Psoas muscle (tissue), 8 donors: ENCODE results near the gene CUTC. TPM values are rescaled to one million over a fixed set of nuclear protein-coding genes. Genes with fewer than 3 reads are reported as not detected.

Source experiments
- ATAC-seq, 4 donors: fragments of 200-7000 bp; cut with Tn5 transposase; one replicate each; pipeline ENCODE4 v1.9.1; 2020; ENCODE audit warnings: moderate library complexity in 3 of 4, mild to moderate bottlenecking in 2 of 4
- DNase-seq, 2 donors: peaks; one replicate each; pipeline ENCODE4 v3.0.0-alpha.2; 2020
- H3K27ac ChIP-seq: fragments of 200-600 bp; one replicate; pipeline ENCODE4 v1.8.0; 2022
- H3K27me3 ChIP-seq, 3 donors: fragments of 200-600 bp in 1 of 3; one replicate each; pipeline versions ENCODE4 v1.6.1 to v1.8.0; 2013 to 2022; ENCODE audit warnings: low read length in 2 of 3, mild to moderate bottlenecking in 2 of 3, moderate library complexity in 1 of 3; ENCODE audit not compliant: insufficient read depth in 3 of 3
- H3K36me3 ChIP-seq, 2 donors: fragments of 200-600 bp in 1 of 2; one replicate each; pipeline versions ENCODE4 v1.6.1 to v1.8.0; 2013 to 2022; ENCODE audit warnings: low read depth in 1 of 2, mild to moderate bottlenecking in 1 of 2, moderate library complexity in 1 of 2; ENCODE audit not compliant: insufficient read depth in 1 of 2
- H3K4me1 ChIP-seq: fragments of 200-600 bp; one replicate; pipeline ENCODE4 v1.8.0; 2022
- H3K4me3 ChIP-seq: fragments of 200-600 bp; one replicate; pipeline ENCODE4 v1.8.0; 2022; ENCODE audit warnings: mild to moderate bottlenecking
- H3K9me3 ChIP-seq: fragments of 200-600 bp; one replicate; pipeline ENCODE4 v1.8.0; 2022
- WGBS, 3 donors: extraction: QIAGEN DNeasy Blood & Tissue Kit; methylation state at CpG; one replicate each; pipeline versions ENCODE4 v1.1.6 to v1.1.7; 2013; 5-methylcytosine and 5-hydroxymethylcytosine counted together
- intact Hi-C, 2 donors: fragments of 100-400 bp; cut with DNase I; formaldehyde crosslinking; loops; one replicate each; pipeline versions ENCODE4 v1.11.0 to v1.14.2; 2022
- polyA plus RNA-seq, 3 donors: library from polyadenylated mRNA; stranded (reverse); fragments of 200-250 nt; gene quantifications; one replicate each; pipeline ENCODE4 v1.2.3, GENCODE V29; 2013
- total RNA-seq, 4 donors: library from RNA; stranded (reverse); fragmentation: NEBNext Ultra II Directional in 2 of 4; extraction: Animal tissue kit (Norgen Biotek cat#: 25700) in 2 of 4; gene quantifications; one replicate each; pipeline versions ENCODE4 v1.2.1 to v1.2.4, GENCODE V29; 2021 to 2023
- TF ChIP-seq, protein P1 (sequence below): fragments of 200-600 bp; IDR thresholded peaks from one replicate; pipeline ENCODE4 v1.8.0; 2022; ENCODE audit warnings: antibody characterized with exemption
- donor health status: healthy with polysubstance abuse.
- donor health status: DM: no; HTN: no; CAD: no; lungs with moderate emphysema.
- donor health status: Bipolar disorder and iron deficiency.
- donor health status: healthy.
- donor health status: DM: yes; HTN: yes; CAD: no.
- donor health status: DM: no; HTN: no; CAD: no.
- donor health status: DM: no; HTN: no; CAD: no.
- donor health status: DM: yes; HTN: yes; CAD: no.

CUTC gene
- total and polyA plus RNA-seq, 7 donors: 52.8 to 179 (median 132) TPM

GRCh38 chr10:99799613-99800012 is 67.6 kb downstream of the CUTC start:
- TF ChIP-seq, protein P1, sequence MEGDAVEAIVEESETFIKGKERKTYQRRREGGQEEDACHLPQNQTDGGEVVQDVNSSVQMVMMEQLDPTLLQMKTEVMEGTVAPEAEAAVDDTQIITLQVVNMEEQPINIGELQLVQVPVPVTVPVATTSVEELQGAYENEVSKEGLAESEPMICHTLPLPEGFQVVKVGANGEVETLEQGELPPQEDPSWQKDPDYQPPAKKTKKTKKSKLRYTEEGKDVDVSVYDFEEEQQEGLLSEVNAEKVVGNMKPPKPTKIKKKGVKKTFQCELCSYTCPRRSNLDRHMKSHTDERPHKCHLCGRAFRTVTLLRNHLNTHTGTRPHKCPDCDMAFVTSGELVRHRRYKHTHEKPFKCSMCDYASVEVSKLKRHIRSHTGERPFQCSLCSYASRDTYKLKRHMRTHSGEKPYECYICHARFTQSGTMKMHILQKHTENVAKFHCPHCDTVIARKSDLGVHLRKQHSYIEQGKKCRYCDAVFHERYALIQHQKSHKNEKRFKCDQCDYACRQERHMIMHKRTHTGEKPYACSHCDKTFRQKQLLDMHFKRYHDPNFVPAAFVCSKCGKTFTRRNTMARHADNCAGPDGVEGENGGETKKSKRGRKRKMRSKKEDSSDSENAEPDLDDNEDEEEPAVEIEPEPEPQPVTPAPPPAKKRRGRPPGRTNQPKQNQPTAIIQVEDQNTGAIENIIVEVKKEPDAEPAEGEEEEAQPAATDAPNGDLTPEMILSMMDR: no peak
- intact Hi-C loops: no loop called here
- ATAC-seq: no peak
- Histone ChIP-seq H3K36me3 (peaks cover 2 to 91% of the 10 kb centered on the region in 2 donors), H3K27ac (no peak overlapping the region), H3K27me3 (no peaks in the 10 kb centered on the region), H3K4me3 (no peak overlapping the region), H3K9me3 (no peaks in the 10 kb centered on the region), H3K4me1 (no peaks in the 10 kb centered on the region)
- 87 to 89% (median 88%) methylated on average over 4 of the region's 4 CpGs for WGBS, 3 donors
- no peak for DNase-seq

GRCh38 chr10:99804471-99804870 is 72.4 kb downstream of the CUTC start:
- WGBS, 3 donors: 84 to 90% (median 87%) methylated on average over 3 of the region's 3 CpGs
- TF ChIP-seq, protein P1: no peak
- no peaks in the 10 kb centered on the region for H3K27me3 ChIP-seq
- no peaks in the 10 kb centered on the region for H3K9me3 ChIP-seq
- no peak overlapping the region for H3K4me3 ChIP-seq
- peaks cover 0 to 86% of the 10 kb centered on the region in 2 donors for H3K36me3 ChIP-seq
- no peaks in the 10 kb centered on the region for H3K4me1 ChIP-seq
- ATAC-seq: no peak
- no peak overlapping the region for H3K27ac ChIP-seq
- DNase-seq: no peak
- intact Hi-C loops: no loop called here

GRCh38 chr10:99805190-99805589 is 73.2 kb downstream of the CUTC start:
- WGBS, 3 donors: 82 to 89% (median 89%) methylated on average over 5 of the region's 5 CpGs
- Histone ChIP-seq H3K9me3 (no peaks in the 10 kb centered on the region), H3K4me3 (no peak overlapping the region), H3K27ac (no peak overlapping the region), H3K27me3 (no peaks in the 10 kb centered on the region), H3K36me3 (peaks cover 0 to 88% of the 10 kb centered on the region in 2 donors), H3K4me1 (no peaks in the 10 kb centered on the region)
- intact Hi-C loops: no loop called here
- TF ChIP-seq, protein P1: no peak
- ATAC-seq (no peak), DNase-seq (no peak)

Other genes with a start within 250 kb of the CUTC start
- not detected for gene NKX2-3, start 199.3 kb upstream of the CUTC start, total RNA-seq
- gene NKX2-3, start 199.3 kb upstream of the CUTC start, polyA plus RNA-seq: not detected
- 10 to 100 TPM; 30.6 to 64.1 (median 61.9) TPM for gene SLC25A28, start 111.8 kb upstream of the CUTC start, total RNA-seq
- 10 to 100 TPM; 41.3 to 69.8 (median 44.7) TPM for gene SLC25A28, start 111.8 kb upstream of the CUTC start, polyA plus RNA-seq
- gene ENTPD7, start 72.7 kb upstream of the CUTC start, total RNA-seq: 1 to 10 TPM; 1.1 to 2.1 (median 1.4) TPM
- gene ENTPD7, start 72.7 kb upstream of the CUTC start, polyA plus RNA-seq: 1 to 10 TPM in 1 of 3 donors, under 1 TPM in 2; 0.35 to 3.3 (median 0.92) TPM
- 10 to 100 TPM; 25.9 to 59.4 (median 39.4) TPM for gene COX15, start 107 bp upstream of the CUTC start, total RNA-seq
- gene COX15, start 107 bp upstream of the CUTC start, polyA plus RNA-seq: 10 to 100 TPM; 12.7 to 43.9 (median 12.8) TPM
- 1 to 10 TPM in 1 of 4 donors, under 1 TPM in 3; 0.61 to 2.3 (median 0.71) TPM for gene ABCC2, start 50.4 kb downstream of the CUTC start, total RNA-seq
- gene ABCC2, start 50.4 kb downstream of the CUTC start, polyA plus RNA-seq: 1 to 10 TPM in 1 of 3 donors, under 1 TPM in 2; 0.23 to 2.0 (median 0.48) TPM